Parathyroid adenoma (tissue), 2 donors: ENCODE data around the gene TUBGCP3.

Experiments
- H2AFZ ChIP-seq: fragments of 300-600 bp; sonication (generic); one replicate; pipeline ENCODE4 v1.7.0; 2017; ENCODE audit warnings: antibody characterized with exemption, mild to moderate bottlenecking
- H3K27ac ChIP-seq: fragments of 300-600 bp; sonication (generic); one replicate; pipeline ENCODE4 v1.7.0; 2017
- H3K27me3 ChIP-seq: fragments of 300-600 bp; sonication (generic); one replicate; pipeline ENCODE4 v1.7.0; 2017; ENCODE audit warnings: low read length; ENCODE audit not compliant: control insufficient read depth, insufficient read depth
- H3K36me3 ChIP-seq: fragments of 300-600 bp; sonication (generic); one replicate; pipeline ENCODE4 v1.7.0; 2017; ENCODE audit warnings: low read length; ENCODE audit not compliant: control insufficient read depth, insufficient read depth
- H3K4me1 ChIP-seq: fragments of 300-600 bp; sonication (generic); one replicate; pipeline ENCODE4 v1.7.0; 2017; ENCODE audit warnings: control low read depth
- H3K4me2 ChIP-seq: fragments of 300-600 bp; sonication (generic); one replicate; pipeline ENCODE4 v1.7.0; 2017; ENCODE audit warnings: low read length
- H3K4me3 ChIP-seq: fragments of 300-600 bp; sonication (generic); one replicate; pipeline ENCODE4 v1.7.0; 2017; ENCODE audit warnings: low read depth, low read length
- H3K79me2 ChIP-seq: fragments of 300-600 bp; sonication (generic); one replicate; pipeline ENCODE4 v1.7.0; 2017; ENCODE audit warnings: control low read depth
- H3K9ac ChIP-seq: fragments of 300-600 bp; sonication (generic); one replicate; pipeline ENCODE4 v1.7.0; 2017; ENCODE audit warnings: mild to moderate bottlenecking
- H3K9me3 ChIP-seq: fragments of 300-600 bp; sonication (generic); one replicate; pipeline ENCODE4 v1.7.0; 2017; ENCODE audit warnings: low read length; ENCODE audit not compliant: control insufficient read depth
- CTCF ChIP-seq: fragments of 300-600 bp; sonication (generic); IDR thresholded peaks from one replicate; pipeline ENCODE4 v1.7.0; 2017; ENCODE audit warnings: antibody characterized with exemption, mild to moderate bottlenecking
- donor health status: primary hyperparathyroidism.

The TUBGCP3 gene

GRCh38 chr13:112572366-112572765 is 15.6 kb downstream of the TUBGCP3 start:
- no peak for TF ChIP-seq CTCF
- no peaks in the 10 kb centered on the region for H3K4me1 ChIP-seq
- H2AFZ ChIP-seq = no peak overlapping the region
- H3K79me2 ChIP-seq = peaks cover 21% of the 10 kb centered on the region
- H3K27ac ChIP-seq = no peak overlapping the region
- no peaks in the 10 kb centered on the region for H3K9me3 ChIP-seq
- H3K9ac ChIP-seq = no peak overlapping the region
- H3K4me2 ChIP-seq = no peak overlapping the region
- H3K27me3 ChIP-seq = no peaks in the 10 kb centered on the region
- H3K4me3 ChIP-seq = no peak overlapping the region
- H3K36me3 ChIP-seq = no peaks in the 10 kb centered on the region

GRCh38 chr13:112569821-112570220 is 18.1 kb downstream of the TUBGCP3 start:
- Histone ChIP-seq H2AFZ (no peak overlapping the region), H3K9ac (no peak overlapping the region), H3K36me3 (no peaks in the 10 kb centered on the region), H3K4me1 (no peaks in the 10 kb centered on the region), H3K9me3 (no peaks in the 10 kb centered on the region), H3K79me2 (peaks cover 14% of the 10 kb centered on the region), H3K4me3 (no peak overlapping the region), H3K27ac (no peak overlapping the region), H3K4me2 (no peak overlapping the region), H3K27me3 (no peaks in the 10 kb centered on the region)
- no peak for TF ChIP-seq CTCF

GRCh38 chr13:112567161-112567862 is 20.6 kb downstream of the TUBGCP3 start:
- H3K27ac ChIP-seq = no peak overlapping the region
- H3K9me3 ChIP-seq = no peaks in the 10 kb centered on the region
- H3K9ac ChIP-seq = no peak overlapping the region
- H3K4me3 ChIP-seq = no peak overlapping the region
- TF ChIP-seq CTCF = no peak
- H3K27me3 ChIP-seq = no peaks in the 10 kb centered on the region
- no peak overlapping the region for H3K4me2 ChIP-seq
- no peaks in the 10 kb centered on the region for H3K36me3 ChIP-seq
- peaks cover 14% of the 10 kb centered on the region for H3K79me2 ChIP-seq
- H2AFZ ChIP-seq = no peak overlapping the region
- H3K4me1 ChIP-seq = no peaks in the 10 kb centered on the region

GRCh38 chr13:112562786-112563383 is 25.1 kb downstream of the TUBGCP3 start:
- Histone ChIP-seq H3K4me2 (no peak overlapping the region), H3K36me3 (no peaks in the 10 kb centered on the region), H3K9ac (no peak overlapping the region), H3K9me3 (no peaks in the 10 kb centered on the region), H3K27me3 (no peaks in the 10 kb centered on the region), H2AFZ (no peak overlapping the region), H3K4me3 (no peak overlapping the region), H3K27ac (no peak overlapping the region), H3K4me1 (no peaks in the 10 kb centered on the region), H3K79me2 (peaks cover 11% of the 10 kb centered on the region)
- TF ChIP-seq CTCF = no peak

- Histone ChIP-seq H3K27ac (no peak overlapping the region), H3K9ac (no peak overlapping the region), H2AFZ (no peak overlapping the region), H3K4me1 (no peaks in the 10 kb centered on the region), H3K9me3 (no peaks in the 10 kb centered on the region), H3K36me3 (no peaks in the 10 kb centered on the region), H3K4me2 (no peak overlapping the region), H3K27me3 (no peaks in the 10 kb centered on the region), H3K79me2 (peaks cover 9% of the 10 kb centered on the region), H3K4me3 (no peak overlapping the region)
- no peak for TF ChIP-seq CTCF
These were observed 25.7 kb downstream of the TUBGCP3 start for GRCh38 chr13:112562254-112562653.
